Keratinocyte (primary cell): Measurements from ENCODE around the gene COL11A1.

Experiments used
- CTCF ChIP-seq, 3 experiments: IDR thresholded peaks in 1 of 3; conservative IDR thresholded peaks in 1 of 3; optimal IDR thresholded peaks in 1 of 3; 2 replicates in 2 of 3; 3 replicates in 1 of 3; pipeline versions ENCODE3 to v1.5.1; 2011; ENCODE audit warnings: low read length in 3 of 3, mild to moderate bottlenecking in 3 of 3, moderate library complexity in 2 of 3, control low read depth in 1 of 3, inconsistent platforms in 1 of 3; ENCODE audit not compliant: insufficient read depth in 2 of 3; ENCODE audit errors: extremely low read depth in 1 of 3
- EZH2 ChIP-seq: IDR thresholded peaks from one replicate; pipeline ENCODE4 v1.6.1; 2012; ENCODE audit warnings: inconsistent platforms, mild to moderate bottlenecking, low read length, moderate library complexity

GRCh38 chr1:102872097-102872496 is 236.2 kb downstream of the COL11A1 start:
- TF ChIP-seq CTCF (optimal IDR thresholded peaks at IDR 0.05 in 1 of 3, IDR thresholded peaks at IDR 0.05 in 1 of 3, conservative IDR thresholded peaks at IDR 0.05 in 1 of 3; ENCODE audit: extremely low read depth in 1 of 3, insufficient read depth in 2 of 3, low read length in 3 of 3) (no peak), EZH2 (no peak)
